GM12891 (cell line): ENCODE data around the gene RNF187.

ENCODE experiments used
- DNase-seq: peaks from one replicate; pipeline ENCODE4 v3.0.0; 2011; ENCODE audit warnings: low spot score; ENCODE audit not compliant: insufficient read length
- FAIRE-seq: peaks from 2 replicates; lab custom pipeline; 2011; peaks lifted over from hg19 to GRCh38; lab: Jason Lieb, UNC
- PAX5 ChIP-seq: IDR thresholded peaks from 2 replicates; pipeline ENCODE4 v1.6.1; 2011; ENCODE audit warnings: low read length, moderate library complexity, mild to moderate bottlenecking; ENCODE audit not compliant: insufficient read depth, severe bottlenecking
- POLR2A ChIP-seq: IDR thresholded peaks from 2 replicates; pipeline ENCODE4 v1.6.1; 2011; ENCODE audit warnings: low read depth, low read length, control low read depth
- POLR2AphosphoS5 ChIP-seq: IDR thresholded peaks from 2 replicates; pipeline ENCODE4 v1.6.1; 2011; ENCODE audit warnings: low read depth, low read length, control low read depth
- POU2F2 ChIP-seq: IDR thresholded peaks from 2 replicates; pipeline ENCODE4 v1.6.1; 2011; ENCODE audit warnings: low read depth, mild to moderate bottlenecking, control low read depth, low read length, moderate library complexity
- SPI1 ChIP-seq: IDR thresholded peaks from 2 replicates; pipeline ENCODE4 v1.6.1; 2011; ENCODE audit warnings: low read depth, low read length, control low read depth
- TAF1 ChIP-seq: IDR thresholded peaks from 2 replicates; pipeline ENCODE4 v1.6.1; 2011; ENCODE audit warnings: low read depth, low read length, control low read depth

The RNF187 gene

GRCh38 chr1:228507961-228508652 lies 20.9 kb downstream of the RNF187 start:
- TF ChIP-seq SPI1 (no peak), PAX5 (no peak), TAF1 (no peak), POLR2AphosphoS5 (no peak), POLR2A (no peak), POU2F2 (no peak)
- no peak for FAIRE-seq
- DNase-seq: no peak

GRCh38 chr1:228508840-228509415 lies 21.7 kb downstream of the RNF187 start:
- no peak for DNase-seq
- no peak for FAIRE-seq

GRCh38 chr1:228510101-228510802 lies 23.1 kb downstream of the RNF187 start:
- TF ChIP-seq TAF1 (no peak), PAX5 (no peak), SPI1 (no peak), POLR2AphosphoS5 (no peak), POU2F2 (no peak), POLR2A (no peak)
- DNase-seq (no peak), FAIRE-seq (no peak)

More at GRCh38 chr1:228508840-228509415, 21.7 kb downstream of the RNF187 start:
- no peak for TF ChIP-seq POU2F2
- no peak for TF ChIP-seq POLR2AphosphoS5
- no peak for TF ChIP-seq TAF1
- no peak for TF ChIP-seq POLR2A
- no peak for TF ChIP-seq PAX5
- TF ChIP-seq SPI1: no peak

- DNase-seq (no peak), FAIRE-seq (no peak)
- TF ChIP-seq POU2F2 (no peak), POLR2A (no peak), TAF1 (no peak), PAX5 (no peak), SPI1 (no peak), POLR2AphosphoS5 (no peak)
Observed at GRCh38 chr1:228510803-228511413, 23.7 kb downstream of the RNF187 start.

- no peak for TF ChIP-seq POLR2AphosphoS5
- TF ChIP-seq TAF1: no peak
- FAIRE-seq (no peak), DNase-seq (no peak)
Observed at GRCh38 chr1:228511546-228512445, 24.6 kb downstream of the RNF187 start.

- TF ChIP-seq PAX5 (no peak), POLR2AphosphoS5 (no peak), POU2F2 (no peak)
- no peak for DNase-seq
- no peak for FAIRE-seq
Observed at GRCh38 chr1:228512781-228513198, 25.6 kb downstream of the RNF187 start.

- DNase-seq (no peak), FAIRE-seq (no peak)
- TF ChIP-seq PAX5: no peak
- no peak for TF ChIP-seq POU2F2
- TF ChIP-seq TAF1: no peak
- no peak for TF ChIP-seq POLR2A
- no peak for TF ChIP-seq SPI1
- no peak for TF ChIP-seq POLR2AphosphoS5
Observed at GRCh38 chr1:228513236-228513900, 26.2 kb downstream of the RNF187 start.

GRCh38 chr1:228514421-228514820 lies 27.2 kb downstream of the RNF187 start:
- no peak for FAIRE-seq
- TF ChIP-seq POU2F2 (no peak), POLR2A (no peak)
- no peak for DNase-seq

- no peak for DNase-seq
- no peak for FAIRE-seq
- no peak for TF ChIP-seq POLR2AphosphoS5
- TF ChIP-seq POLR2A: no peak
Observed at GRCh38 chr1:228515200-228515834, 28.1 kb downstream of the RNF187 start.
